Suprapubic skin (tissue), 3 donors: ENCODE measurements around the gene ITSN1.
"Not testable (repeated sequence)": the region's sequence is repeated elsewhere in the genome, so short reads cannot be mapped to it uniquely, and the experiment has no call there.

Experiments
- CTCF ChIP-seq, 2 donors: fragments of 200-600 bp in 1 of 2; fragments of 450-650 bp in 1 of 2; sonication (generic) in 1 of 2; IDR thresholded peaks; one replicate each; pipeline ENCODE4 v1.5.1; 2016 to 2019; ENCODE audit warnings: antibody characterized with exemption in 2 of 2, mild to moderate bottlenecking in 1 of 2, moderate library complexity in 1 of 2
- POLR2AphosphoS5 ChIP-seq, 3 donors: sonication (generic); formaldehyde crosslinking; IDR thresholded peaks; one replicate each; pipeline ENCODE4 v1.6.1; 2017; ENCODE audit warnings: antibody characterized with exemption in 3 of 3

GRCh38 chr21:33863191-33863590 is 220.9 kb downstream of the ITSN1 start:
- not testable (repeated sequence) for TF ChIP-seq CTCF, POLR2AphosphoS5 (IDR thresholded peaks at IDR 0.05)
